GM18861 (cell line): Measurements from ENCODE around the gene TBL3.
"Not testable (repeated sequence)": the region's sequence is repeated elsewhere in the genome, so short reads cannot be mapped to it uniquely, and the experiment has no call there.

ENCODE experiments used
- ATAC-seq: cut with Tn5 transposase; IDR thresholded peaks from one replicate; pipeline ENCODE4 v1.9.1; 2021; ENCODE audit not compliant: unreplicated experiment

TBL3 gene

DNA sequence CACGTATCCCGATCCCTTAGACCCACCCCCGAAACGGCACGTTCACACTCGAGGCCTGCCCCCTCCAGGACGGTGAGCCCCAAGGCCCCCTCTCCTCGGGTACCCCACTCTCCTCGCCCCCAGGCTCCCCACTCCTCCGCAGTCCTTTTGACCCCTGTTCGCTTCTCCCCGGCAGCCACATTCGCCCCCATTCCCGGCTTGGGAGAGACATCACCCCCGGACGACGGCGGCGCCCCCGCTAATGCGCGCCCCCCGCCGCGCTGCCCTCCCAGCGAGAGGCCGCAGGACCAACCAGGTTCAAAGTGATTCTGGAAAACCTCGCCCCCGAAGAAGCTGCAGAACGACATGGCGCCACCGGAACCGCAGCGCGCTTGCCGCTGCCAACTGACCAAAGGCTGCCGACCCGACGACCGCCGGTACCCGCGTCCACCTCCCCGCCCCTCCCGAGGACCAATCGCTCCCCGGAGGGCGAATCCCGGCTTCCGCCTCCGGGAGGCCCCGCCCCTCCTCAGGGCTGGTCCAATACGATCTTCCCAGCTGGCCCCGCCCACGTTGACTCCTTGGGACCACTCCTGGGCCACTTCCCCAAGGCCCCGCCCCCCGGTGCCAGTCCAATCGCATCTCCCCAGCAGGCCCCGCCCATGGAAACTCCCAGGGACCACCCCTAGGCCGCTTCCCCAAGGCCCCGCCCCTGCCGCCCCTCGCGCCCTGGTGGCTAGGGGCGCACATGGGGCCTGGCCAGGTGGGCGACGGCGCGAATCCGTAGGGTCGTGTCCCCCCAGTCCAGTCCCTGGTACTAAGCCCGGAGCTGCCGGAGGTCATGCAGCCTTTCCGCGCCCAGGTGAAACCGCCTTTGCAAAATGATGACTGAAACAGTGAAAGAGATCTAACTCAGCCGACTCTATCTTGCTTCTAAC, 28.8 kb upstream of the TBL3 start, which contains the start of gene MSRB1:
MSRB1 (minus strand) TSS at position 390 of the 917 bp plus-strand sequence; CDS start at position 347, 43 bp downstream.
- peak; percentile 82 for ATAC-seq

DNA sequence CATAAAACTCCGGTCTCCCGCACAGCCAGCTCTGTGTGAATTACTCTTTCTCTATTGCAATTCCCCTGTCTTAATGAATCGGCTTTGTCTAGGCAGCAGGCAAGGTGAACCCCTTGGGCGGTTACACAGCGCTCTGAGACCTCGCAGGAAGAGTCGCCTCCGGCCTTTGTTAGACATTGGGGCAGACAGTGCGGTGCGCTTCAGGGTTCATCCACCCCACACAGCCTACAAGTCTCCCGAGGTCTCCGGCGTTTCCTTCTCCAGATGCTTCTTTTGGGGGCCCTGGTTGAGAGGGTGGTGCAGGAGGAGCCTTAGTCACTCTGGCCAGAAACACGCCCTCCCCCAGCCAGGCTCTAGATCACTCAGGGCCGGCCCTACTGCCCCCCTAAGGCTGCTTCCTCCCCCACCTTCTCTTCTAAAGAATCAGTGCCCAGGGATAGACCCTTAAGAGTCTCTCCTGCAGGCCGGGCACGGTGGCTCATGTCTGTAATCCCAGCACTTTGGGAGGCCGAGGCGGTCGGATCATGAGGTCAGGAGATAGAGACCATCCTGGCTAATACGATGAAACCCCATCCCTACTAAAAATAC, 27.1 kb upstream of the TBL3 start:
- no peak for ATAC-seq

GRCh38 chr16:1945559-1946391, 26.1 kb upstream of the TBL3 start:
- no peak for ATAC-seq

GRCh38 chr16:1946495-1947368, 25.1 kb upstream of the TBL3 start:
- no peak for ATAC-seq

- no peak for ATAC-seq
Observed at GRCh38 chr16:1947369-1947670, 24.5 kb upstream of the TBL3 start.

- ATAC-seq: no peak
Observed at GRCh38 chr16:1949507-1949906, 22.3 kb upstream of the TBL3 start.

GRCh38 chr16:1950047-1950446, 21.8 kb upstream of the TBL3 start:
- no peak for ATAC-seq

DNA sequence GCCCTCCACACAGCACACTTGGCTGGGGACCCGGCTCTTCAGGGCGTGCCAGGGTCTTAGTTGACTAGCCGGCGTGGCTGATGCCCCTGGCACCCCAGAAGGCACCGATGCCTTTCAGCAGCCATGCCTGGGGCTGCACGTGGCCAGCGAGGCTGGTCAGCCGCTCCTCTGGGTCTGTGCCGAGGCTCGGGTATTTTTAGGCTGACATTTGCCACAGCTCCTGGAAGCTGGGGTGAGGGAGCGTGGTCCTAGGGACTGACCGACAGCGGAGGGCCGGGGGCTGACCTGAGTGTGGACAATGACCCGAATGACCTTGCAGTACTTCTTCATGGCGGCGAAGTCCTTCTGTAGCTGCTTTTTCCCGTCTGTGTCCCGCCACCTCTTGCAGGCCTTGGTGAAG, 21.3 kb upstream of the TBL3 start:
- no peak for ATAC-seq

GRCh38 chr16:1953734-1954133, 18.1 kb upstream of the TBL3 start:
- no peak for ATAC-seq

DNA sequence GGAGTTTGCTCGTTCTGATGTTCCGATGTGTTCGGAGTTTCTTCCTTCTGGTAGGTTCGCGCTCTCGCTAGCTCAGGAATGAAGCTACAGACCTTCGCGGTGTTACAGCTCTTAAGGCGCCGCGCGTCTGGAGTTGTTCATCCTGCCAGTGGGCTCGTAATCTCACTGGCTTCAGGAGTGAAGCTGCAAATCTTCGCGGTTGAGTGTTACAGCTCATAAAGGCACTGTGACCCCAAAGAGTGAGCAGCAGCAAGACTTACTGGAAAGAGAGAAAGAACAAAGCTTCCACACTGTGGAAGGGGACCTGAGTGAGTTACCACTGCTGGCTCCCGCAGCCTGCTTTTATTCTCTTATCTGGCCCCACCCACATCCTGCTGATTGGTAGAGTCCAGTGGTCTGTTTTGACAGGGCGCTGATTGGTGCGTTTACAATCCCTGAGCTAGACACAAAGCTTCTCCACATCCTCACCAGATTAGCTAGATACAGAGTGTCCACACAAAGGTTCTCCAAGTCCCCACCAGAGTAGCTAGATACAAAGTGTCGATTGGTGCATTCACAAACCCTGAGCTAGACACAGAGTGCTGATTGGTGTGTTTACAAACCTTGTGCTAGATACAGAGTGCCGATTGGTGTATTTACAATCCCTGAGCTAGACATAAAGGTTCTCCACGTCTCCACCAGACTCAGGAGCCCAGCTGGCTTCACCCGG, 14.3 kb upstream of the TBL3 start:
- not testable (repeated sequence) for ATAC-seq

DNA sequence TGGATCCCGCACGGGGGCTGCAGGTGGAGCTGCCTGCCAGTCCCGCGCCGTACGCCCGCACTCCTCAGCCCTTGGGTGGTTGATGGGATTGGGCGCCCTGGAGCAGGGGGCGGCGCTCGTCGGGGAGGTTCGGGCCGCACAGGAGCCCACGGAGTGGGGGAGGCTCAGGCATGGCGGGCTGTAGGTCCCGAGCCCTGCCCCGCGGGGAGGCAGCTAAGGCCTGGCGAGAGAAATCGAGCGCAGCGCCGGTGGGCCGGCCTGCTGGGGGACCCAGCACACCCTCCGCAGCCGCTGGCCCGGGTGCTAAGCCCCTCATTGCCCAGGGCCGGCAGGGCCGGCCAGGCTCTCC, 13.7 kb upstream of the TBL3 start:
- ATAC-seq: not testable (repeated sequence)

DNA sequence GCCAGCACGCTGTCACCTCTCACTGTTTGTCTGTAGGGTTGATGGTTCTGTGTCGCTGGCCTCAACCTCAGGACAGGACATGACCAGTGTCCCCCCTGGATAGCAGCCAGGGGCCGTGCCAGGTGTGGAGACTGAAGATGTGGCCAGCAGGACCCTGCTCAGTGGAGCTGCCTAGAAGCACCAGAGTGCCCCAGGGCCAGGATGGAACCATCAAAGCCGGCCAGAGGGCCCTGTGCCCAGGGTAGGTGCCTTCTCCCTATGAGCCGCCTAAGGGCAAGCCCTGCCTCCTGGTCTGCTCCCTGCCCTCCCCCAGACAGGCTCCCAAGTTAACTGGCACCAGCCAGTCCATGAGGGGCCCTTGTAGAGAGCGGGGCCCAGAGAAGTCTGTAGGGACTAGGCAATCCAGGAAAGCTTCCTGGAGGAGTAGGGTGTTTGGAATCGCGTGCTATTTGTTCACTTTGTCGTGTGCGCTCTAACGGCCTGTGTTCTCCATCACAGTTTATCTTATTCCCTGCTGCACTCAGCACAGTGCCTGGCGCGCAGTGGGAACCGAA, 13.1 kb upstream of the TBL3 start:
- ATAC-seq: no peak

GRCh38 chr16:1959269-1960039, 12.4 kb upstream of the TBL3 start, which contains the start of gene NDUFB10:
Gene NDUFB10, plus strand, starts transcription at chr16:1959538. Its CDS starts 87 bp downstream, at chr16:1959625.
- ATAC-seq: peak; percentile 70

DNA sequence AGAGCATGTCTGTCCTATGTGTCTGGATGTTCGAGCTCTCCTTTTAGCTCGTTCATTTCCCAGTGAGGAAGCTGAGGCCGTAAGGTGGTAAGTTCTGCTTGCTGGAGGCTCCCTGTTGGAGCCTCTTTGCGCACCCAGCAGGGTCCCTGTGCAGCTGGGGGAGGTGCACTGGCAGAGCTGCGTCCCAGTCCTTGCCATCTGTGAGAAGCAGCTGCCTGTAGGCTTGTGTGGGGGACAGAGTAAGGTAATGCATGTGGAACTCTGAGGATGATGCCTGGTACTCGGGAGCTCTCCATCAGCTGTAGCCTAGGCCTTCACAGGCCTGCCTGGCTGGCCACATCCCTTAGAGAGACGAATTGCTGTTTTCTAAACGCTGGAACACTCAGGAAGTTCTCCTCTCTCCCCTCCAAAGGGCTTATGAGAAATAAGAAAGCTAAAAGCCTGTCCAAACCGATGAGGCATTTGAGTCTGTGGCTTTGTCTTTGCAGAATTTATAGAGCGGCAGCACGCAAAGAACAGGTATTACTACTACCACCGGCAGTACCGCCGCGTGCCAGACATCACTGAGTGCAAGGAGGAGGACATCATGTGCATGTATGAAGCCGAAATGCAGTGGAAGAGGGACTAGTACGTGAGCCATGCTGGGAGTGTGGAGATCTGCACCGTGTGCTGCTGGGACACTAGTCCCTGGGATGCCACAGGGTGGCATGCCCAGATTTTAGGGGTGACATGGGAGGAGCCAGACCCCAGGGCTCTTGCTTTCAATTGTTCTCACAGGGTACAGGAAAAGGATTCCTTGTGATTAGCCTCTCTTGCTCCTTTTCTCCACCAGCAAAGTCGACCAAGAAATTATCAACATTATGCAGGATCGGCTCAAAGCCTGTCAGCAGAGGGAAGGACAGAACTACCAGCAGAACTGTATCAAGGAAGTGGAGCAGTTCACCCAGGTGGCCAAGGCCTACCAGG, 10.9 kb upstream of the TBL3 start:
- no peak for ATAC-seq

DNA sequence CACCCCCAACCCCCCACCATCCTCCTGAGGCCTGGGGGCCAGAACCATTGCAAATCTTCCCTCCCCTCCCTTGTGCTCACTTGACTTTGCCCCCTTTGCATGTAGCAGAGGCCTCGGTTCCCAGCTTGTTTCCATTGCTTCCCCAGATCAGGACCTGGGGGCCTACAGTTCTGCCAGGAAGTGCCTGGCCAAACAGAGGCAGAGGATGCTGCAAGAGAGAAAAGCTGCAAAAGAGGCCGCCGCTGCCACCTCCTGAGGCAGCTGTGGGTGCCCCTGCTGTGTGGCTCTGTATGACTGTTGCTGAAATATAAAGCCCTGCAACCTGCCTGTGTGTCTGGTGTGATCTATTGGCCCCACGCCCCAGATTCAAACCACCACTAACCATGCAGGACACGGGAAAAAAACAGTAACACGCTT, 10.2 kb upstream of the TBL3 start:
- ATAC-seq: no peak

DNA sequence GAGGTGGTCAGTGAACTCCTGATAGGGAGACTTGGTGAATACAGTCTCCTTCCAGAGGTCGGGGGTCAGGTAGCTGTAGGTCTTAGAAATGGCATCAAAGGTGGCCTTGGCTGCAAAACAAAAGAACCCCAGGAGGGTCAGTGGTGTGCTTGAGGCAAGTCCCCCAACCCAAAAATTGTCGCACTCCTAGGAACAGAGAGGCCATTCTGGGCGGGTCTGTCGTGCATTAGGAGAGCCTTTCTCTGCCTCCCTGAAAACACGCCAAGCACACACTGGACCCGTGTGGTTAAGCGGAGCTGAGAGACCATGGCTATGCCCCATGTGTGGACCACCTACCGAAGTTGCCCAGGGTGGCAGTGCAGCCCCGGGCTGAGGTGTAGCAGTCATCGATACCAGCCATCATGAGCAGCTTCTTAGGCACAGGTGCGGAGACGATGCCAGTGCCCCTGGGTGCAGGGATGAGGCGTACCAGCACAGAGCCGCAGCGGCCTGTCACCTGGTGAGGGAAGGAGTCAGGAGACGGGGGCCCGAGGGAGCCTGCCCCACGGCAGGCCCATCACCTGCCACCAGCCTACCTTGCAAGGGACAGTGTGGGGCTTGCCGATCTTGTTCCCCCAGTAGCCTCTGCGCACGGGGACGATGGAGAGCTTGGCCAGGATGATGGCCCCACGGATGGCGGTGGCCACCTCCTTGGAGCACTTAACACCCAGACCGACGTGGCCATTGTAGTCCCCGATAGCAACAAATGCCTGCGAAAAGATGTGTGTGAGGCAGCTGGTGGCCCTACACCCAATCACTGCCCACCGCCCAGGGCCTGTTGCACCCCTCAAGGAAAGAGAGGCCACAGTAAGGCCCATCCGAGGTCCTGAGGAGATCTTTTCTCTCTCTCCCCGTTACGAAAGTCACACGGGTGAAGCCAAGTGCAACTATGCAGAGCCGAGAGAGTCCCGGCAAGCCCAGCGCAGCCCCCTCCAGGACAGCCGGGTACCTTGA, 9.4 kb upstream of the TBL3 start:
- ATAC-seq: not testable (repeated sequence)
